SK-N-SH (cell line): ENCODE results near the gene SGPL1.

ENCODE experiments used
- EP300 ChIP-seq, 2 experiments: IDR thresholded peaks; 2 replicates each; pipeline versions ENCODE4 v1.4.0 to v1.6.1; 2012; ENCODE audit warnings: borderline replicate concordance in 1 of 2, low read depth in 1 of 2, low read length in 1 of 2
- GATA2 ChIP-seq: sonication (generic); formaldehyde crosslinking; IDR thresholded peaks from 2 replicates; pipeline ENCODE4 v1.5.0; 2020; ENCODE audit warnings: mild to moderate bottlenecking, missing genetic modification reagents
- POLR2AphosphoS5 ChIP-seq: IDR thresholded peaks from 2 replicates; pipeline ENCODE4 v1.6.1; 2012; ENCODE audit warnings: low read depth, low read length
- REST ChIP-seq: IDR thresholded peaks from 2 replicates; pipeline ENCODE4 v1.6.1; 2012; ENCODE audit warnings: mild to moderate bottlenecking, low read depth, low read length, moderate library complexity
- YY1 ChIP-seq: IDR thresholded peaks from 2 replicates; pipeline ENCODE4 v1.4.0; 2012; ENCODE audit warnings: low read depth, mild to moderate bottlenecking
- ZBTB33 ChIP-seq: IDR thresholded peaks from 2 replicates; pipeline ENCODE4 v1.4.0; 2012; ENCODE audit warnings: low read depth, borderline replicate concordance
- TF ChIP-seq, protein P1 (sequence below): fragments of 200-600 bp; sonication (generic); IDR thresholded peaks from 2 replicates; pipeline ENCODE4 v1.6.1; 2017; ENCODE audit warnings: antibody characterized with exemption, mild to moderate bottlenecking, moderate library complexity

GRCh38 chr10:70836319-70836718 is 20.6 kb downstream of the SGPL1 start:
- TF ChIP-seq YY1: no peak
- TF ChIP-seq, protein P1, sequence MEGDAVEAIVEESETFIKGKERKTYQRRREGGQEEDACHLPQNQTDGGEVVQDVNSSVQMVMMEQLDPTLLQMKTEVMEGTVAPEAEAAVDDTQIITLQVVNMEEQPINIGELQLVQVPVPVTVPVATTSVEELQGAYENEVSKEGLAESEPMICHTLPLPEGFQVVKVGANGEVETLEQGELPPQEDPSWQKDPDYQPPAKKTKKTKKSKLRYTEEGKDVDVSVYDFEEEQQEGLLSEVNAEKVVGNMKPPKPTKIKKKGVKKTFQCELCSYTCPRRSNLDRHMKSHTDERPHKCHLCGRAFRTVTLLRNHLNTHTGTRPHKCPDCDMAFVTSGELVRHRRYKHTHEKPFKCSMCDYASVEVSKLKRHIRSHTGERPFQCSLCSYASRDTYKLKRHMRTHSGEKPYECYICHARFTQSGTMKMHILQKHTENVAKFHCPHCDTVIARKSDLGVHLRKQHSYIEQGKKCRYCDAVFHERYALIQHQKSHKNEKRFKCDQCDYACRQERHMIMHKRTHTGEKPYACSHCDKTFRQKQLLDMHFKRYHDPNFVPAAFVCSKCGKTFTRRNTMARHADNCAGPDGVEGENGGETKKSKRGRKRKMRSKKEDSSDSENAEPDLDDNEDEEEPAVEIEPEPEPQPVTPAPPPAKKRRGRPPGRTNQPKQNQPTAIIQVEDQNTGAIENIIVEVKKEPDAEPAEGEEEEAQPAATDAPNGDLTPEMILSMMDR: no peak
- TF ChIP-seq REST: no peak
- no peak for TF ChIP-seq POLR2AphosphoS5
- TF ChIP-seq GATA2 (CRISPR knock-in tag): no peak
- TF ChIP-seq EP300 (IDR thresholded peaks at IDR 0.05; ENCODE audit: borderline replicate concordance in 1 of 2, low read depth in 1 of 2, low read length in 1 of 2): no peak
- TF ChIP-seq ZBTB33: no peak
